Measurements from ENCODE around the gene GNG10.

Gene GNG10

DNA sequence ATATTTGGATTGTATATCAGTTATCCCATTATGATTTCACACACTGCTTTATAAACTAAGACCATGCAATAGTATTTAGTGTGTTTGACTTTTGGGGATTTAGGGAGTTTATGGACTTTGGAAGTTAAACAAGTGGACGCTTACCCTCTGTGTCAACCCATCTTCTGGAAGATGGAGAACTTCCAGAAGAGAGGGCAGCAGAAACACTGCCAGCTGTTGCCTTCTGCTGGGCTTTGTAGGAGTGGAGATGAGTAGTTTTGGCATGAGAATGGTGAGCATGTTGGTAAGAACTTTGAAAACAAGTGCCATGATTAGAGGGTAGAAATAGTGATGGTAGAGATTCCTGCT, 28.0 kb upstream of the GNG10 start:
- H3K4me3 ChIP-seq (replicated peaks in 1 of 2; ENCODE audit: low read depth in 2 of 2, low read length in 2 of 2): no peak overlapping the region

DNA sequence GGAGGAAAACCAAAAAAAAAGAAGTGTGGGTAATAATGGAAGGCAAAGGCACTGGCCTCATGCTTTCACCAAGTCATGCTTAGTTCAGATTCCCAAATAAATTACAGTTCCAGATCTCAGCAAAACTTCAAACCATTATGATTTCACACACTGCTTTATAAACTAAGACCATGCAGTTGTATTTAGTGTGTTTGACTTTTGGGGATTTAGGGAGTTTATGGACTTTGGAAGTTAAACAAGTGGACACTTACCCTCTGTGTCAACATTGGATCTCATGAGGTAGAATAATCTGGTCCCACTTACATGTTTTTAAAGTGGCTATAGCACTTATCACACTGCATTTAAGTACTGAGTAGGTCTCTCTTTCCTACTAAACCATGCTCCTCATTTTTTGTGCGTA, 26.5 kb upstream of the GNG10 start:
- H3K4me3 ChIP-seq (replicated peaks in 1 of 2; ENCODE audit: low read depth in 2 of 2, low read length in 2 of 2): no peak overlapping the region
- TF ChIP-seq, protein P1, sequence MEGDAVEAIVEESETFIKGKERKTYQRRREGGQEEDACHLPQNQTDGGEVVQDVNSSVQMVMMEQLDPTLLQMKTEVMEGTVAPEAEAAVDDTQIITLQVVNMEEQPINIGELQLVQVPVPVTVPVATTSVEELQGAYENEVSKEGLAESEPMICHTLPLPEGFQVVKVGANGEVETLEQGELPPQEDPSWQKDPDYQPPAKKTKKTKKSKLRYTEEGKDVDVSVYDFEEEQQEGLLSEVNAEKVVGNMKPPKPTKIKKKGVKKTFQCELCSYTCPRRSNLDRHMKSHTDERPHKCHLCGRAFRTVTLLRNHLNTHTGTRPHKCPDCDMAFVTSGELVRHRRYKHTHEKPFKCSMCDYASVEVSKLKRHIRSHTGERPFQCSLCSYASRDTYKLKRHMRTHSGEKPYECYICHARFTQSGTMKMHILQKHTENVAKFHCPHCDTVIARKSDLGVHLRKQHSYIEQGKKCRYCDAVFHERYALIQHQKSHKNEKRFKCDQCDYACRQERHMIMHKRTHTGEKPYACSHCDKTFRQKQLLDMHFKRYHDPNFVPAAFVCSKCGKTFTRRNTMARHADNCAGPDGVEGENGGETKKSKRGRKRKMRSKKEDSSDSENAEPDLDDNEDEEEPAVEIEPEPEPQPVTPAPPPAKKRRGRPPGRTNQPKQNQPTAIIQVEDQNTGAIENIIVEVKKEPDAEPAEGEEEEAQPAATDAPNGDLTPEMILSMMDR (IDR thresholded peaks at IDR 0.05; ENCODE audit: low read depth, low read length): no peak
- no peak for DNase-seq (ENCODE audit: low read depth in 2 of 2)

More for the DNA sequence above, 28.0 kb upstream of the GNG10 start:
- DNase-seq (ENCODE audit: low read depth in 2 of 2): no peak
- TF ChIP-seq, protein P1 (IDR thresholded peaks at IDR 0.05; ENCODE audit: low read depth, low read length): no peak

DNA sequence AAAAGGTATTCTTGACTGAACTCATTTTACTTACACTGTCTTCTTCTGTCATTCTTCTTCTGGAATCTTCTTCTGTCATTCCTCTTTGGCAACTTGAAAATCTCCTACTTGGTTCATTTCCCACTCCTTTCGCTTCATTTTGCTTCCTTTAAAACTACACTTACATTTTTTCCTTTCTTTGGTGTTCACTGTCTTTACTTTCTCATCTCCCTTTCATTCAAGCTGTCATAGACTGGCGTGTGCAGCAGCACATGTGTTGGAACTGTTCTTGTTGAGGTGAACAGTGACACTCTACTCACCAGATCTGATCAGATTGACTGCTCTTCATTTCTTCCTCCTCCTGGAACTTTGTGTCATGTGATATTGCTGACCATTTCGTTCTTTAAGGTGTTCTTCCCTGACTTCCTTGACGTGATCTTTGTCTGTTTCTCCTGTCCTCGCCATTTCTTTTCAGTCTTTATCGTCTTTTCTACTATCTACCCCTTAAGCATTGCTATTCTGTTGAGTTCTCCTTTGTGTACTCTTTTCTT, 23.9 kb upstream of the GNG10 start:
- TF ChIP-seq, protein P1 (IDR thresholded peaks at IDR 0.05; ENCODE audit: low read depth, low read length): no peak
- H3K4me3 ChIP-seq (replicated peaks in 1 of 2; ENCODE audit: low read depth in 2 of 2, low read length in 2 of 2): no peak overlapping the region
- no peak for DNase-seq (ENCODE audit: low read depth in 2 of 2)

DNA sequence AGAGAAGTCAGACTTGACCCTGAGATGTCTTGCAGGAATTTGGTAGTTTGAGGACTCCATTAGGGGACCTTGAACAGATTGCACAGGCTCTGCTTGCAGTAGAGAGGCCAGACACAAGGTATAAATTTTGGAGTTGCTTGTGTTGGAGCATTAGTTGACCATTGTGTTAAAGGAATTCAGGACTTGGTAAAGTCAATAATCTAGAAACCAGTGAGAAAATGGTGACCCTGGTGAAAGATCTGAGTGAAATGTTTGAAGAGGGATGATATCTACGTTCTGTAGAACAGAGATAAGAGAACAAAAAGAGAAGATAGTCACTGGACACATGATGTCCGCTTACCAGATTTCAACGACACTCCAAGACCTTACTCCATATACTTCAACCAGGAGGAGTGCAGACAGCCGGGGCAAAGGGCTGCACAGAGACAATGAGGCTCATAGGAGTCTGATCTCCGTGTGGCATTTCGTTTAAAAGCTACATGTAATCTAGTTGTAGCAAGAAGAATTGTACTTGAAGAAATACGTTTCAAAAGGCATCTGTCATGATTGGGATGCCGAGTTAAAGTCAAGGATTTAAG, 17.1 kb upstream of the GNG10 start:
- no peak overlapping the region for H3K4me3 ChIP-seq (replicated peaks in 1 of 2; ENCODE audit: low read depth in 2 of 2, low read length in 2 of 2)
- no peak for DNase-seq (ENCODE audit: low read depth in 2 of 2)
- TF ChIP-seq, protein P1 (IDR thresholded peaks at IDR 0.05; ENCODE audit: low read depth, low read length): no peak

DNA sequence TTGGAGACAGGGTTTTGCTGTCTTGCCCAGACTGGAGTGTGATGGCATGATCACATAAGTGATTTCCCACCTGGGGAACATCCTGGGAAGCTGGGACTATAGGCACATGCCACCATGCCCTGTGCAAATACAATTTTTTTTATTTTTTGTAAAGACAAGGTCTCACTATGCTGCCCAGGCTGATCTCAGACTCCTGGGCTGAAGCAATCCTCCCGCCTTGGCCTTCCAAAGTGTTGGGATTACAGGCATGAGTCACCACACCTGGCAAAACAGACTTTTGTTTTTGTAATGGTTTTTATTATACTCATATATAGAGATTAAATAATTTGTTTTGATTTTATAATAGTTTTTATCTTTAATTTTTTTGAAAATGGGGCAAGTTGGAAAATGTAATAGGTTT, 15.6 kb upstream of the GNG10 start:
- peak in 1 of 2 donors; percentile 48 for DNase-seq (ENCODE audit: low read depth in 2 of 2)
- TF ChIP-seq, protein P1 (IDR thresholded peaks at IDR 0.05; ENCODE audit: low read depth, low read length): no peak
- H3K4me3 ChIP-seq (replicated peaks in 1 of 2; ENCODE audit: low read depth in 2 of 2, low read length in 2 of 2): no peak overlapping the region

DNA sequence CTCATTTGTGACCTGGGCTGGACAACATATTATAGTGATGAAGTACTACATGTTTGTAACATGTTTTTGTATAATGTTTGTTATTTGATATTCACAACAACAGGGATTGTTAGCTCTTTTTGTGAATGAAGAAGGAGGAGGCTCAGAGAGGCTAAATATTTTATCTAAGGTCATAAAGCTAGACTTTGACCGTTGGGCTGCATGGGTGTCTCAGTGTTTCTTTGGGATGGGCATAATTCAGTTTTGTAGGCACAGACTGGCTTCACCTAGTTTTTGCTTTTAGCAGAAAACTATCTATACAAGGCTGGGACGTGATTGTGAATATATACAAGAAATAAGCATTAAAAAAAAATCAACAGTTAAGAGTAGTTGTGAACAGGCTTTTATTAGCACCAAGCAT, 15.0 kb upstream of the GNG10 start:
- no peak for DNase-seq (ENCODE audit: low read depth in 2 of 2)
- TF ChIP-seq, protein P1 (IDR thresholded peaks at IDR 0.05; ENCODE audit: low read depth, low read length): no peak

DNA sequence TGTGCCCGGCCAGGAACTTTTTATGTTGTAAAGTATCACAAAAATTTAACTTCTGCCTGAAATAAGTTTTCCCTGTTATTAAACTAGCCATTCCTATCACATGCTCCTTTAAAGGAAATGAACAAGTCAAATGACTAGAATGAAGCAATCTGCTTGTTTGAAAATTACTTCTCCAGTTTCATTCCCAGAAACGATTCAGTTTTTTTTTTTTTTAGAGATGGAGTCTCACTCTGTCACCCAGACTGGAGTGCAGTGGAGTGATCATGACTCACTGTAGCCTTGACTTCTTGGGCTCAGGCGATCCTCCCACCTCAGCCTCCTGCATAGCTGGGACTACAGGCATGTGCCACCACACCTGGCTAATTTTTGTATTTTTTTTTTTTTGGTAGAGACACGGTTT, 13.3 kb upstream of the GNG10 start:
- TF ChIP-seq, protein P1 (IDR thresholded peaks at IDR 0.05; ENCODE audit: low read depth, low read length): no peak
- H3K4me3 ChIP-seq (replicated peaks in 1 of 2; ENCODE audit: low read depth in 2 of 2, low read length in 2 of 2): no peak overlapping the region
- peak; percentile 43 to 49 for DNase-seq (ENCODE audit: low read depth in 2 of 2)

More for the DNA sequence above, 15.0 kb upstream of the GNG10 start:
- no peak overlapping the region for H3K4me3 ChIP-seq (replicated peaks in 1 of 2; ENCODE audit: low read depth in 2 of 2, low read length in 2 of 2)
